Spleen (tissue), 7 donors: Measurements from ENCODE around the gene CEP68.

Experiments
- CTCF ChIP-seq, 11 experiments: fragments of 200-600 bp in 7 of 11; fragments of 450-650 bp in 4 of 11; sonication (generic) in 4 of 11; IDR thresholded peaks in 8 of 11; conservative IDR thresholded peaks in 3 of 11; 1 replicate in 7 of 11; 2 replicates in 4 of 11; pipeline versions ENCODE4 v1.4.0 to v1.8.0; 2016 to 2021; ENCODE audit warnings: antibody characterized with exemption in 11 of 11, inconsistent platforms in 4 of 11, mild to moderate bottlenecking in 1 of 11
- POLR2A ChIP-seq, 3 donors: fragments of 450-650 bp; IDR thresholded peaks; one replicate each; pipeline ENCODE4 v1.5.1; 2017; ENCODE audit warnings: antibody characterized with exemption in 3 of 3, mild to moderate bottlenecking in 1 of 3
- POLR2AphosphoS5 ChIP-seq, 3 donors: sonication (generic); formaldehyde crosslinking; IDR thresholded peaks; one replicate each; pipeline ENCODE4 v1.5.1; 2017; ENCODE audit warnings: antibody characterized with exemption in 3 of 3
- donor health status: DM: no; HTN: no; CAD: no; lungs with moderate emphysema.
- donor health status: DM: no; HTN: no; CAD: no.
- donor health status: DM: no; HTN: no; CAD: no.

GRCh38 chr2:65050931-65051330 lies 5.3 kb upstream of the CEP68 start:
- TF ChIP-seq CTCF (IDR thresholded peaks at IDR 0.05 in 8 of 11, conservative IDR thresholded peaks at IDR 0.05 in 3 of 11) (no peak), POLR2AphosphoS5 (IDR thresholded peaks at IDR 0.05) (no peak), POLR2A (IDR thresholded peaks at IDR 0.05) (no peak)
